NCI-H1105 (cell line): Measurements from ENCODE around the gene CDKN2B-AS1.
"Not testable (repeated sequence)": the region's sequence is repeated elsewhere in the genome, so short reads cannot be mapped to it uniquely, and the experiment has no call there.

ENCODE experiments used
- DNase-seq: peaks from one replicate; lab custom pipeline; 2025; lab: John Stamatoyannopoulos, UW

CDKN2B-AS1 gene

GRCh38 chr9:22043928-22044327 lies 49.3 kb downstream of the CDKN2B-AS1 start:
- DNase-seq: no peak

- DNase-seq: no peak
Measured at GRCh38 chr9:22044583-22044982, 50.0 kb downstream of the CDKN2B-AS1 start.

- no peak for DNase-seq
Measured at GRCh38 chr9:22045423-22045822, 50.8 kb downstream of the CDKN2B-AS1 start.

GRCh38 chr9:22046243-22046885 lies 51.8 kb downstream of the CDKN2B-AS1 start:
- DNase-seq: no peak

DNA sequence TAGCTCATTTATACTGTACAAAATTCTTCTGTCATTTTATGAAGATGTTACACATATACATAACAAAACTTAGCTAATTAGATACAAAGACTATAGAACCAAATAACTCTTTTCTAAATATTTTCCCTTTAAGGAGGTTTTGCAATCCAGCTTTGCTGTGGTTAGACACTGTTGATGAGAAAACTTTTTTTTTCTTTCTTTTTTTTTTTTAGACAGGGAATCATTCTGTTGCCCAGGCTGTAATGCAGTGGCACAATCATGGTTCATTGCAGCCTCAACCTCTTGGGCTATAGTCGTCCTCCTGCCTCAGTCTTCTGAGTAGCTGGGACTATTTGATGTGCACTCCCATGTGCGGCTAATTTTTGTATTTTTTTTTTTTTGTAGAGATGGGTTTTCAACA lies 53.0 kb downstream of the CDKN2B-AS1 start:
- no peak for DNase-seq

- no peak for DNase-seq
Measured at GRCh38 chr9:22049411-22049810, 54.8 kb downstream of the CDKN2B-AS1 start.

- no peak for DNase-seq
Measured at GRCh38 chr9:22050924-22051323, 56.3 kb downstream of the CDKN2B-AS1 start.

DNA sequence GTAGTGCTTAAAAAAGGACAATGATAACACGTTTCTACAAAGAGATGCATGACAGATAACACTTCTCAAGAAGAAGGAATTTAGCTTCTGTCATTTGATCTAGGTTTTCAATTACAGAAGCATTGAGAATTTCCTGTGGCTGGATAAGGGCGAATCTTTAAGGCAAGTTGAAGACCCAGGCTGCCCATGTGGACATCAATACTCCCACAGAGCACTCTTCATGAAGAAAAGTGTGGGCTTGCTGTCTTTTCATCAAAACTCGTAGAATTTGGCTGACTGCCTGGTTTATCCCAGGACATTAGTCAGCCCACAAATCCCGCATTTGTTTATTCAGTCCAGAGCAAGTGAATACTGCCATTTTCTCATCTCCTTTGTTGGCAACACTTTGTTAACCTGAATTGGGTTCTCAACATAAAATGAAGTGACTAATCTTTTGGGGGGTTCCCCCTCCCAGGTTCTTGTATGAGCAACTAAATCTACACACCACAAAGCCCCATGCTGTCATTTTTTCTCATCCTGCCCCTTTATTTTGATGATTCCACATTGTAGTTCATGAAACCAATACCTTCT lies 57.9 kb downstream of the CDKN2B-AS1 start:
- no peak for DNase-seq

- no peak for DNase-seq
Measured at GRCh38 chr9:22053178-22053577, 58.6 kb downstream of the CDKN2B-AS1 start.

DNA sequence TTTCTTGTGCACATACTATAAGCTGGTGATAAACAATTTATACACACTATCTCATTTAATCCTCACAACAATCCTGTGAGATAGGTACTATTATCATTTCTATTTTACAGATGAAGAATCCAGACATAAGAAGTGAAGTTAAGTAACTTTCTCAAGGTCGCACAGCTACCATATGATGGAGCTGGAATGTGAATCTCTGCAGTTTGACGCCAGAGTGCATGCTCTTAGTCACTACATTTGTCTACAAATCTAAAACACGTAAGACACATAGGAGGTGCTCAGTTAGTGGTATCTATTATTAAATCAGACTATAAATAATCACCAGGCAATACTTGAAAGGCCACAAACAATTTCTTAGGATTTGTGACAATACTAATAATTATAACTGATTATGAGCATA lies 59.5 kb downstream of the CDKN2B-AS1 start:
- no peak for DNase-seq

DNA sequence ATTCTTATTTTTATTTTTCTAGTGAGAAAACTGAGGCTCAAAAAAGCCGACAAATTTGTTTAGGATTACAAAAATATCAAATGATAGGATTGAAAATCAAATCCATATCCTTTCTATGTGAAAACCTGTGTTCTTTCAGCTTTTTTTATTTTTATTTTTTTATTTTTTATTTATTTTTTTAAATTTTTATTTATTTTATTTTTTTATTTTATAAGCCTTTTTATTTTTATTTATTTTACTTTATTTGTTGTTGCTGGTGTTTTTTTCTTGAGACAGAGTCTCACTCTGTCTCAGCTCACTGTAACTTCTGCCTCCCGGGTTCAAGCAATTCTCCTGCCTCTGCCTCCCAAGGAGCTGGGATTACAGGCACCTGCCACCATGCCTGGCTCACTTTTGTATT lies 59.9 kb downstream of the CDKN2B-AS1 start:
- no peak for DNase-seq

GRCh38 chr9:22055090-22055489 lies 60.5 kb downstream of the CDKN2B-AS1 start:
- DNase-seq: no peak

GRCh38 chr9:22056402-22056801 lies 61.8 kb downstream of the CDKN2B-AS1 start:
- no peak for DNase-seq

DNA sequence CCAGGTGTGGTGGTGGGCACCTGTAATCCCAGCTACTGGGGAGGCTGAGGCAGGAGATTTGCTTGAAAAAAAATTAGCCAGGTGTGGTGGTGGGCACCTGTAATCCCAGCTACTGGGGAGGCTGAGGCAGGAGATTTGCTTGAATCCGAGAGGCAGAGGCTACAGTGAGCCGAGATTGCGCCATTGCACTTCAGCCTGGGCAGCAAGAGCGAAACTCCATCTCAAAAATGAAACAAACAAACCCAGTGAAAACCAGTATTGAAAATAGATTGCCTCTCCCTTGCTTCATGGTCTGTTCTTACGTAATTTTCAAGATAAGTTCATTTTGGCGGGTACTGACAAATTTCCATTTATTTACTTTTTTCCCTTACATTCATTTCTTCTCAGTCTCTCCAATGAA lies 63.4 kb downstream of the CDKN2B-AS1 start:
- DNase-seq: not testable (repeated sequence)

- DNase-seq: no peak
Measured at GRCh38 chr9:22060831-22061383, 66.3 kb downstream of the CDKN2B-AS1 start.

- no peak for DNase-seq
Measured at GRCh38 chr9:22064957-22065356, 70.4 kb downstream of the CDKN2B-AS1 start.

DNA sequence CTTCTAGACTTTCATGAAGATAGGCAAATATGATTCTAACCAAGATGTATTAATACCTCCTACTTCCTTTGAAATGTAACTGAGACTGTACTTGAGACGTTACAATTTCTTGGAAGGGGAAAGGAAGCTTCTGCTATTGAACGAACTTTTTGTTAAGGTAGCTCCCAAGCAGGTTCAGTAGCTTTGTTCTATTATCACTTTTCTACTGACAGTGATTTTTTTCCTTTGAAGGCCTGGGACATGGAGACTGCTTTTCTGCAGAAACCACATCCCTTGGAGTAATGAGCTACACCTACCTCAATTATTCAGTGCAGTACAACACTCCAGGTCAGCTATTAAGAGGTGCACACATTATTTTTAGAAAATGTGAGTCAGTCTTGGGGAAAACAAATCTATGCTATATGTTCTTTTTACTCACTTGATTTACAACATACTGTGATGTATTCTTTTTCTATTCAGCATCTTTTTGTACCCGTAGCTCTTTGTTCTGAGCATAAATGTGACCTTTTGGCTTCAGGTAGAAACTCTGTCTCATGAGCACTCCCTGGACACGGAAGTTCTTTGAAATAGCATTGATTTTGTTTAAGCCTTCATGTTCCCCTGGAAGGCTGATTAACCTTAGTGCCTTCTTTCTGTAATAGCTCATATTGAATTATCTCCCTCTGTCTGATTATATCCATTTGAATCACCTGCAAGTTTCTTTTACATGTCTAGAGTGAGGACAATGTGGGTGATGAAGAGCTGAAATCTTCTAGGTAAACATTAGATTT lies 71.0 kb downstream of the CDKN2B-AS1 start:
- DNase-seq: no peak

- DNase-seq: no peak
Measured at GRCh38 chr9:22067196-22067595, 72.6 kb downstream of the CDKN2B-AS1 start.

DNA sequence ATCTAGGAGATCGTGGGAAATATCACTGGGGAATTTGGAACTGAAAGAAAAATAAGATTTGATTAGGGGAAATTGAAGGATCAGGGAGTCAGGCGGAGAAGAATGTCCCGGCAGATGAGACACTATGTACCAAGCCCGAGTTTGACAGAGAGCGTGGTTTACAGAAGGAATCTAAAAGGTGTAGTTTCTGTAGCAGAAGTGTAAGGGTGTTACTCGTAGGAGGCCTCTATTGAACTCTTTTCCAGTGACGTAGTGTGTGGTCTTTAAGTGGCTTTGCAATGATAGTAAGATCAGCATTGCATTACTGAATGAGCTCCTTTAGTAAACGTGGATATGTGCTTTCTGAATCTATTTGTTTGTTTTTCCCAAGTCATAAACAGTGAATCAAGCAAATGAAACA lies 73.8 kb downstream of the CDKN2B-AS1 start:
- no peak for DNase-seq

GRCh38 chr9:22073349-22073748 lies 78.8 kb downstream of the CDKN2B-AS1 start:
- DNase-seq: no peak

- DNase-seq: no peak
Measured at GRCh38 chr9:22078081-22078480, 83.5 kb downstream of the CDKN2B-AS1 start.

DNA sequence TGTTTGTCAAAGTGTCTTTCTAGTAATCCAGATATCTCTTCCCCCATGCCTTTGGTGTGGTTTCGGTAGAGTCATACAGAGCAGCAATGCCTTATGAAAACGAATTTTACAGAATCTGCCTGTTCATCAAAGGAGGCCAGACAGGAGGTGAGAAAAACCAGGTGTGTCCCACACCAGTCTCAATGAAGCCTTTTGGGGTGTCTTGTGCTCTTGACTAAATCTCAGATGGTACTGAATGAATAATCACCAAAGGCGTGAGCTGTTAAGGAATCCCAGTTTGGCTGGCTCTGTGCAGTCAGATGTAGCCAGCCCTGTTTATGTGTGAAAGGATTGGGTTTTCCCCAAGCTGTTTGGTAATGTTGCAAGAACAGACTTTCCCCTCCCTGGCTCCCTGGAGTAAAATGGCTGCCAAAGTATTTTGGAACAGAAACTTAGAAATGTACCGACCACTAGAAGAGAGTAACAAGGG lies 85.3 kb downstream of the CDKN2B-AS1 start:
- DNase-seq: no peak
